HL-60 (cell line): ENCODE data around the gene ZNF77.

Experiments
- DNase-seq, 2 experiments: peaks; one replicate each; pipeline ENCODE4 v3.0.0-alpha.2; 2010 to 2020; ENCODE audit warnings: low read depth in 1 of 2, low spot score in 1 of 2
- H3K27ac ChIP-seq: fragments of 250-450 bp; sonication (Bioruptor Pico); replicated peaks from 2 replicates; pipeline ENCODE4 v1.5.1; 2020; ENCODE audit warnings: mild to moderate bottlenecking, moderate library complexity
- H3K27me3 ChIP-seq: fragments of 250-450 bp; sonication (Bioruptor Pico); 2 replicates; pipeline ENCODE4 v1.5.1; 2021; ENCODE audit warnings: mild to moderate bottlenecking, moderate library complexity; ENCODE audit not compliant: insufficient read depth, poor library complexity, severe bottlenecking
- H3K4me3 ChIP-seq: replicated peaks from 2 replicates; pipeline ENCODE4 v1.5.1; 2011; ENCODE audit warnings: mild to moderate bottlenecking, control low read depth, low read length; ENCODE audit not compliant: insufficient read depth
- GABPA ChIP-seq: IDR thresholded peaks from 2 replicates; pipeline ENCODE4 v1.6.1; 2012; ENCODE audit warnings: low read depth
- POLR2AphosphoS5 ChIP-seq: IDR thresholded peaks from 2 replicates; pipeline ENCODE4 v1.6.1; 2012; ENCODE audit warnings: low read depth
- REST ChIP-seq: IDR thresholded peaks from 2 replicates; pipeline ENCODE4 v1.6.1; 2012; ENCODE audit warnings: low read depth; ENCODE audit not compliant: insufficient replicate concordance
- SPI1 ChIP-seq: IDR thresholded peaks from 2 replicates; pipeline ENCODE4 v1.6.1; 2012; ENCODE audit warnings: low read depth, mild to moderate bottlenecking, borderline replicate concordance
- TF ChIP-seq, protein P1 (sequence below): IDR thresholded peaks from one replicate; pipeline ENCODE4 v1.5.1; 2011; ENCODE audit warnings: low read length, control low read depth, inconsistent platforms; ENCODE audit not compliant: insufficient read depth

ZNF77 gene

GRCh38 chr19:2927032-2927430 is 17.7 kb downstream of the ZNF77 start:
- Histone ChIP-seq H3K27ac (no peak overlapping the region), H3K4me3 (no peak overlapping the region), H3K27me3 (no peaks in the 10 kb centered on the region)
- TF ChIP-seq POLR2AphosphoS5 = no peak
- TF ChIP-seq REST = no peak
- no peak for TF ChIP-seq SPI1
- TF ChIP-seq GABPA = no peak
- TF ChIP-seq, protein P1, sequence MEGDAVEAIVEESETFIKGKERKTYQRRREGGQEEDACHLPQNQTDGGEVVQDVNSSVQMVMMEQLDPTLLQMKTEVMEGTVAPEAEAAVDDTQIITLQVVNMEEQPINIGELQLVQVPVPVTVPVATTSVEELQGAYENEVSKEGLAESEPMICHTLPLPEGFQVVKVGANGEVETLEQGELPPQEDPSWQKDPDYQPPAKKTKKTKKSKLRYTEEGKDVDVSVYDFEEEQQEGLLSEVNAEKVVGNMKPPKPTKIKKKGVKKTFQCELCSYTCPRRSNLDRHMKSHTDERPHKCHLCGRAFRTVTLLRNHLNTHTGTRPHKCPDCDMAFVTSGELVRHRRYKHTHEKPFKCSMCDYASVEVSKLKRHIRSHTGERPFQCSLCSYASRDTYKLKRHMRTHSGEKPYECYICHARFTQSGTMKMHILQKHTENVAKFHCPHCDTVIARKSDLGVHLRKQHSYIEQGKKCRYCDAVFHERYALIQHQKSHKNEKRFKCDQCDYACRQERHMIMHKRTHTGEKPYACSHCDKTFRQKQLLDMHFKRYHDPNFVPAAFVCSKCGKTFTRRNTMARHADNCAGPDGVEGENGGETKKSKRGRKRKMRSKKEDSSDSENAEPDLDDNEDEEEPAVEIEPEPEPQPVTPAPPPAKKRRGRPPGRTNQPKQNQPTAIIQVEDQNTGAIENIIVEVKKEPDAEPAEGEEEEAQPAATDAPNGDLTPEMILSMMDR = no peak
- DNase-seq = no peak

GRCh38 chr19:2926341-2927031 is 18.3 kb downstream of the ZNF77 start:
- no peak for DNase-seq
- no peak for TF ChIP-seq GABPA
- TF ChIP-seq REST = no peak
- no peak for TF ChIP-seq SPI1
- no peak for TF ChIP-seq POLR2AphosphoS5
- TF ChIP-seq, protein P1 = no peak
- Histone ChIP-seq H3K4me3 (no peak overlapping the region), H3K27ac (no peak overlapping the region), H3K27me3 (no peaks in the 10 kb centered on the region)

DNA sequence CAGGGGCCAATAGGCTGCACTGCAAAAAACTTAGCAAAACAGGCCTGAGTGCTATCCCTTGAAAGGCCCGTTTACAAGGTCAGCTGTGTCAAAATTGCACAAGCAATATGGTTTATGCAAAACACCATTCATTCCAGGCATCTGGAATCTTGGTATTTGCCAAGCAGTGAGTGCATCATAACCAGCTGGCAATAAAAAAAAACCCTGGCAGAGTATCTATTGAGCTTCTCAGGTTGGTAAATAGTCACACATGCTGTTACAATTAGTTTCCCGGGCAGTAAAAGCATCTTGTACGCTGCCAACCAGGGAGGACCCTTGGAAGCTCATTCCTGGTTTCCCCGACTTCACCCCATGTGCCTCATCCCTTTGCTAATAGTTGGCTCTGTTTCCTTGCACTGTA is 21.3 kb downstream of the ZNF77 start:
- Histone ChIP-seq H3K4me3 (no peak overlapping the region), H3K27ac (no peak overlapping the region), H3K27me3 (no peaks in the 10 kb centered on the region)
- no peak for TF ChIP-seq POLR2AphosphoS5
- TF ChIP-seq, protein P1 = no peak
- no peak for DNase-seq

GRCh38 chr19:2922987-2923386 is 21.8 kb downstream of the ZNF77 start:
- no peaks in the 10 kb centered on the region for H3K27me3 ChIP-seq
- no peak overlapping the region for H3K27ac ChIP-seq
- no peak for DNase-seq
- TF ChIP-seq POLR2AphosphoS5 = no peak
- no peak for TF ChIP-seq REST
- H3K4me3 ChIP-seq = no peak overlapping the region
